Adrenal gland (tissue), 12 donors: ENCODE results near the gene RBM39. TPM values are rescaled to one million over a fixed set of nuclear protein-coding genes. Genes with fewer than 3 reads are reported as not detected.

Experiments
- DNase-seq, 7 donors: peaks; one replicate each; pipeline ENCODE4 v3.0.0-alpha.2; 2019 to 2020
- H3K27ac ChIP-seq, 5 donors: fragments of 200-600 bp; sonication (generic) in 4 of 5; 1 replicate in 3 of 5; 2 replicates in 2 of 5; pipeline versions ENCODE4 v1.5.1 to v1.8.0; 2016 to 2020; ENCODE audit warnings: mild to moderate bottlenecking in 1 of 5
- H3K27me3 ChIP-seq: fragments of 200-600 bp; 2 replicates; pipeline ENCODE4 v1.8.0; 2021
- H3K36me3 ChIP-seq, 2 donors: fragments of 200-600 bp; replicated peaks in 1 of 2; 1 replicate in 1 of 2; 2 replicates in 1 of 2; pipeline versions ENCODE4 v1.5.1 to v1.8.0; 2018 to 2022
- H3K4me1 ChIP-seq, 2 donors: fragments of 200-600 bp; replicated peaks in 1 of 2; 1 replicate in 1 of 2; 2 replicates in 1 of 2; pipeline versions ENCODE4 v1.5.1 to v1.8.0; 2018 to 2021
- H3K4me3 ChIP-seq, 4 donors: fragments of 200-600 bp; sonication (generic) in 3 of 4; one replicate each; pipeline ENCODE4 v1.5.1; 2016 to 2018
- H3K9me3 ChIP-seq, 3 donors: fragments of 200-600 bp; sonication (generic) in 1 of 3; replicated peaks in 1 of 3; 1 replicate in 2 of 3; 2 replicates in 1 of 3; pipeline versions ENCODE4 v1.5.1 to v1.8.0; 2016 to 2021
- CTCF ChIP-seq, 6 experiments: fragments of 450-650 bp in 4 of 6; fragments of 200-600 bp in 2 of 6; sonication (generic) in 1 of 6; IDR thresholded peaks; 1 replicate in 5 of 6; 2 replicates in 1 of 6; pipeline versions ENCODE4 v1.5.1 to v1.8.0; 2016 to 2021; ENCODE audit warnings: antibody characterized with exemption in 6 of 6, mild to moderate bottlenecking in 2 of 6, moderate library complexity in 1 of 6
- POLR2A ChIP-seq, 2 donors: fragments of 450-650 bp; IDR thresholded peaks; one replicate each; pipeline ENCODE4 v1.6.1; 2017; ENCODE audit warnings: antibody characterized with exemption in 2 of 2, mild to moderate bottlenecking in 2 of 2, moderate library complexity in 1 of 2
- WGBS, 4 donors: extraction: QIAGEN DNeasy Blood & Tissue Kit in 2 of 4; methylation state at CpG; one replicate each; pipeline versions ENCODE4 v1.1.5 to v1.1.7; 2013 to 2017; 5-methylcytosine and 5-hydroxymethylcytosine counted together
- intact Hi-C, 2 donors: fragments of 100-400 bp; cut with DNase I; formaldehyde crosslinking; loops; one replicate each; pipeline versions ENCODE4 v1.14.1 to v1.15.0; 2022 to 2023
- polyA plus RNA-seq, 3 donors: library from polyadenylated mRNA; stranded (reverse); fragments of 200-250 nt in 2 of 3; fragments of 350-450 nt in 1 of 3; fragmentation: Illumina TruSeq in 1 of 3; extraction: RNeasy Lipid Tissue Mini Kit (QIAGEN cat#74804) in 1 of 3; gene quantifications; one replicate each; pipeline ENCODE4 v1.2.3, GENCODE V29; 2013 to 2014
- total RNA-seq, 9 donors: library from RNA; depleted of rRNA in 4 of 9; stranded (reverse); fragments of >200 nt in 4 of 9; fragments of 120-200 nt in 1 of 9; fragmentation: NEBNext Ultra II Directional in 1 of 9; extraction: Animal tissue kit (Norgen Biotek cat#: 25700) in 1 of 9; gene quantifications; one replicate each; pipeline versions ENCODE4 v1.1.0 to v1.2.4, GENCODE V29; 2013 to 2023
- donor health status: healthy with polysubstance abuse.
- donor health status: Bipolar disorder and iron deficiency.
- donor health status: DM: yes; HTN: yes; CAD: no.
- donor health status: DM: no; HTN: no; CAD: no.
- donor health status: DM: no; HTN: no; CAD: no.
- donor health status: DM: yes; HTN: yes; CAD: no.

Gene RBM39
- total and polyA plus RNA-seq, 12 donors, result 111 to 714 (median 267) TPM

- DNase-seq, result no peak
- peaks cover 42 to 100% of the 10 kb centered on the region in 2 donors for H3K4me1 ChIP-seq
- intact Hi-C loops, result no loop called here
- no peaks in the 10 kb centered on the region for H3K27me3 ChIP-seq
- no peak overlapping the region for H3K4me3 ChIP-seq
- no peaks in the 10 kb centered on the region for H3K9me3 ChIP-seq
- H3K36me3 ChIP-seq, result peaks cover 0 to 98% of the 10 kb centered on the region in 2 donors
- TF ChIP-seq CTCF (IDR thresholded peaks at IDR 0.05) (no peak), POLR2A (IDR thresholded peaks at IDR 0.05) (no peak)
- no peak overlapping the region for H3K27ac ChIP-seq
These were observed 7.7 kb downstream of the RBM39 start for GRCh38 chr20:35734374-35734773.

- peaks cover 32 to 87% of the 10 kb centered on the region in 2 donors for H3K4me1 ChIP-seq
- intact Hi-C loops, result no loop called here
These were observed 9.4 kb downstream of the RBM39 start for GRCh38 chr20:35732644-35732982.

GRCh38 chr20:35731862-35732643 lies 10.0 kb downstream of the RBM39 start:
- peaks cover 0 to 98% of the 10 kb centered on the region in 2 donors for H3K36me3 ChIP-seq
- no peak overlapping the region for H3K4me3 ChIP-seq
- WGBS, 4 donors, result 75 to 78% (median 77%) methylated on average over 24 of the region's 24 CpGs
- no peaks in the 10 kb centered on the region for H3K27me3 ChIP-seq
- intact Hi-C loops, result no loop called here
- no peak overlapping the region for H3K27ac ChIP-seq
- TF ChIP-seq POLR2A (IDR thresholded peaks at IDR 0.05), result no peak
- TF ChIP-seq CTCF (IDR thresholded peaks at IDR 0.05), result no peak
- H3K4me1 ChIP-seq, result peaks cover 32 to 81% of the 10 kb centered on the region in 2 donors
- H3K9me3 ChIP-seq, result no peaks in the 10 kb centered on the region
- no peak for DNase-seq

More at GRCh38 chr20:35732644-35732982, 9.4 kb downstream of the RBM39 start:
- Histone ChIP-seq H3K27ac (no peak overlapping the region), H3K27me3 (no peaks in the 10 kb centered on the region), H3K4me3 (no peak overlapping the region), H3K9me3 (no peaks in the 10 kb centered on the region), H3K36me3 (peaks cover 0 to 98% of the 10 kb centered on the region in 2 donors)
- no peak for TF ChIP-seq CTCF (IDR thresholded peaks at IDR 0.05)
- no peak for TF ChIP-seq POLR2A (IDR thresholded peaks at IDR 0.05)
- 43 to 65% (median 46%) methylated on average over 1 of the region's 1 CpG for WGBS, 4 donors
- DNase-seq, result no peak

- no peak for DNase-seq
- Histone ChIP-seq H3K27ac (no peak overlapping the region), H3K36me3 (peaks cover 0 to 98% of the 10 kb centered on the region in 2 donors), H3K9me3 (no peaks in the 10 kb centered on the region), H3K4me1 (peaks cover 28 to 75% of the 10 kb centered on the region in 2 donors), H3K27me3 (no peaks in the 10 kb centered on the region), H3K4me3 (no peak overlapping the region)
- intact Hi-C loops, result no loop called here
- WGBS, 4 donors, result 51 to 56% (median 51%) methylated on average over 2 of the region's 2 CpGs
- TF ChIP-seq CTCF (IDR thresholded peaks at IDR 0.05), result no peak
- no peak for TF ChIP-seq POLR2A (IDR thresholded peaks at IDR 0.05)
These were observed 10.6 kb downstream of the RBM39 start for GRCh38 chr20:35731469-35731788.
